ENCODE measurements around the gene VPS13D.
A peak's percentile ranks its signal among the peaks of the same experiment; 100 is the strongest.
"Not testable (repeated sequence)": the region's sequence is repeated elsewhere in the genome, so short reads cannot be mapped to it uniquely, and the experiment has no call there.

The VPS13D gene

DNA sequence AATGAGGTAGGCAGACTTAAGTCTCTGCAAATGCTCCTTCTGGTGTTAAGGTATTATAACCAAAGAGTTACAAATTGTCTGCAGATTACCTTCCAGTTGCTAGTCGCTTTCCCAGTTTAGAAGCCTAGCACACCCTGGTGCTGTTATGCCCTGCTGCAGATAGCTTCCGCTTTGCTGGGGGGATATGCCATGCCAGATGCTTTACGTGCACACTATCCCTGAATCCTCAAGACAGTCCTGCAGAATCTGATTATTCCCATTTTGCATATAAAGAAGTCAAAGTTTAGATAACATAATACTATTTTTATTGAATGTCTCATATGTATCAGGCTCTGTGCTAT, 221.7 kb downstream of the VPS13D start:
- DNase-seq (ENCODE audit: low spot score), result no peak

DNA sequence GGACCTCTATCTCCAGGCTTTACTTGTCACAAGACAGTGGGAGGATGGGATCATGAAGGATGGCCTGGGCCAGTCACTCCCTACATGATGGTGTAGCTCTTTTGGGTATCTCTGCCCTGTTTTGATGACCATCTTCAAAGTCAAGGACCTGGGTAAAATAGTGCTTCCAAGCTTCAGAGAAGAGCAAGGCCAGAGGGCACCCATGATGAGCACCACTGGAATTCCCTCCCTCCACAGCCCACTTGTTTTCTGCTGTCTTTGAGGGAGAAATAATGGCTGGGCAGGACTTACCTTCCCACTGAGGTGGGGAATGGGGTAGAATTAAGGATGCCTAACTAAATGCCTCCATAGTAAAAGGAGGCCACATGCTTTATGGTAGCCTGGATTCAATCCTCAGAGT, 222.4 kb downstream of the VPS13D start:
- DNase-seq (ENCODE audit: low spot score), result no peak

DNA sequence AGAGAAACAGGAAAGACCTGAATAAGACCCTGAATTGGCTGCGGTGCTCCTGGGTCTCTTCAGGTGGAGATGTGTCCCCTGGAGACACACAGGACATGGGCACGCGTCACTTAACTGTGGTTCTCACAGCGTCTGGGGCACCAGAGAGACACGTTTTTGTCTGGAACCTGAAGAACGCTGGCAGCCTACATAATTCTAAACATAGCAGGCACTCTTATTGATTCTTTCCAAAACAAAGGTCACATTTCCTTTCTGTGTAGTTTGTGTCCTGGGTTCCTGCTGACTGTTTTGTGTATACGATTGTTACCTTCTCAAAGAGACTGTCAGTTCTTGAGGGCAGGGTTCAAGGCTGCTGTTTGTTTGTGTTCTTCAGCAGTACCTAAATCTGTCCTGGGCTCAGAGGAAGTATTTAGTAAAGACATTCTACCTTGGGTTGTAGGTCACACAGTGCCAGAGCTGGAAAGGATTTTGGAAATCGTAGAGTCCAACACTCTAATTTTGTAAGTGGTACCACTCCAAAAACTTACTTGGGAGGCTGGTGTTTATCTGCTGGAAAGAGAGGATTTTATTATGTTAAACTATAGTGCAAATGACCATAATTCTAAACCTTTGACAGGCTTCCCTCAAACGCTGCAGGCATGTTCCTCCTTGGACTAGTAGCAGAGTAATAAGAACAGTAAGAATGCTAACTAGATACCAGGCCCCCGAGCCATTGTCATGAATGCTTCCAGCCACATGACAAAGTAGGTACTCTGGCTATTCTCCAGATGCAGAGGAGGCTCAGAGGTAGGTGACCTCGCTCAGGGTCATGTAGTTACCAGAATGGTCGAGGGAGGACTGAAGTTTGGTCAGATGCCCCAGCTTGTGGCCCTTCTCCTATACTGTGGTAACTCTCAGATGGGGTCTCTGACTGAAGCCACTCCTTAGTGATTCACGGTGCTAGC, 223.8 kb downstream of the VPS13D start:
- peak; percentile 30 for DNase-seq (ENCODE audit: low spot score)

DNA sequence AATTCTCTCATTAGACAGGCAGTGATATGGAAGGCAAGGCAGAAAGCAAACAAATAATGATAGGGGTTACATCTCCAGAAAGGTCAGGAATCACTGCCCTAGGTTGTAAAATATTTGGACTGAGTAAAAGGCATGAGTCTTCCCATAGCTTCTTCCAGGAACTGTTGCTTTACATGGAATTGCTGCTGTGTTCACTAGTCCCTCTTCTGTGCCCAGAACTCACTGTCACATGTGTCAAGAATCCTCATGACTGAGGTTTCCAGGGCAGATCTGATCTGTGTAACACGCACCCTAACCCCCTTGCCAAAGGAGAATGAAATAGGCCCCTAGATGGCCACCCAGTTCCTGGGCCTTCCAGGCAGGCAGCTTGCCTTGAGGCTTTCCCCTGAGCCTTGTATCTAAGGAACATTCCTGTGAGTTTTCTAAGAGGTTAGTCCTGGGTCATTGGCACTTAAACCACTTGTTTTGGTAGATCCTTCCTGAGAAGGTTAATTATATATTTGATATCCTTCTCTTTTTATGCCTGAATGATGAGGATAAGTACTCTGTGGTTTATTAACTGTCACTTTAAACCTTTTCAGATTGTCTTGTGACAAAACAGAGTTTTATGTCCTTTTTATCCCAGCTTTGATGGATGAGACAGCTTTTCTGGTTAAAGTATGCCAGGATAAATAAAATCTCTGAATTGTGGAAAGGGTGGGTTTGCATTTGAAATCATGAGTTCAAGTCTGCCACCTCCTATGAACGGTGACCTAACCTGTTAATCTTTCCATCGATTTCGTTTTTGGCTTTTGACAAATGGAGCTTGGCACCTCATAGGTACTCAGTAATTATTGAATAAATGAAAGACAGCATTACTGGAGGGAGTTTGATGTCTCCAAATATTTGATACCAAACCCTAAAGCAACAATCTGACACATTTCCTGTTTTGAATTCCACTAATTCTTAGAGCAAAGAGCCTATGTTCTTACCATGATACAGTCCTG, 224.9 kb downstream of the VPS13D start:
- DNase-seq (ENCODE audit: low spot score), result no peak

DNA sequence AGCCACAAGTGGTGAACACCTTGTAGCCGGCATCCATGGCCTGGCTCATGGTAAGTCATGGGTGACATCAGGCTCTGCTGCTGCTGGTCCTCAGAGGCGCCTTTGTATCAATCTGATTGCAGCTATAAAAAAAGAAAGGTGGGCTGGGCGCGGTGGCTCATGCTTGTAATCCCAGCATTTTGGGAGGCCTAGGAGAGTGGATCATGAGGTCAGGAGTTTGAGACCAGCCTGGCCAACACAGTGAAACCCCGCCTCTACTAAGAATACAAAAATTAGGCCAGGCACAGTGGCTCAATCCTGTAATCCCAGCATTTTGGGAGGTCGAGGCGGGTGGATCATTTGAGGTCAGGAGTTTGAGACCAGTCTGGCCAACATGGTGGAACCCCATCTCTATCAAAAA, 226.3 kb downstream of the VPS13D start:
- DNase-seq (ENCODE audit: low spot score), result not testable (repeated sequence)

DNA sequence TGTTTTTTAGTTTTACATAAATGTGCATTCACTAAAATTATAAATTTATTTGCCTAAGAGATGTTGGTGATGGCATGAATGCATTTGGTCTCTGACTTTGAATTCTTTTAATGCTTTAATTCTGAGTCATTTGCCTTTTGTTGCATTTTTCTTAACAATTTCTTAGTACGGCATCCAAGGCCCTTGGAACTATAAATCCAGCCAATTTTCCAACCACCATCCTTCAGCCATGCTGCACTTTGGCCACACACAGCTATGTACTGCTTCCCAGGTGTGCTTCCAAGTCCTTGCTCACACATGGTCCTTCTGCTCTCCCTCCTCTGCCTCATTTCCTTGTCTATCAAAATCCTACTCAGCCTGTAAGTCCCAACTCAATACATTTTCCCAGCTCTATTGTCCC, 227.1 kb downstream of the VPS13D start:
- no peak for DNase-seq (ENCODE audit: low spot score)

DNA sequence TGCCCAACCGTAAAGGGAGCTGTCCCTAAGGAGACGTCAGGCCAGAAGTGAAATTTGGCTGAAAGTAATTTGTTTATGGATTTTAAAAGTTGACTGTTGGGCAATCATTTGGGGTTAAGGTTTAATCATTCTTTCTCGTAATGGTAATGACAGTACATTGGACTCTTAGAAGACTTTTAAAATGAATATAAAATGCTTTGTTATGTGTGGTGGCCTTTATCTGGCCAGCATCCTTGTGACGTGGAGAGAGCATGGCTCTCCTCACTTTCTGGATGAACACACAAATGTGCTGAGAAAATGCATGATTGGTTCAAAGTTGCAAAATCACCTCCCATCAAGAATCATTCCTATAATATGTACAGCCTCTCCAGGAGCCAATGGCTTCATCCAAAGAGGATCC, 227.9 kb downstream of the VPS13D start:
- DNase-seq (ENCODE audit: low spot score), result no peak

DNA sequence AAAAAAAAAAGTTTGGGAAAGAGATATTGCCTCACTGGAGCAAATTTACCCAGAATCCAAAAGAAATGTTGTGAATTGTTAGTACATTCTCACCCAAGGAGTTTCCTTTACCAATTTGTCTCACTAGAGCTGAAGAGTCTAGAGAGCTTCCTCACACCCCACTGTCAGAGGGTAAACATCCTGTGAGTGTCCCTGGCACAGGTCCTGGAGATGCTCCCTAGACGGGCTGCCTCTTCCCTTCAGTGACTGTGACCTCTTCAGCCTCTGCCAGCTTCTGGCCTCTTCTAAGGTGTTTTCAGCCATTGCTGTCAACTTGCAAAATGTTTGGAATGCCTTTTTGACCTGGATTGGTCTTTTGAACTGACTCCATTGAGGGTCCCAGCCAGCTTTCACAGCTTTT, 228.7 kb downstream of the VPS13D start:
- no peak for DNase-seq (ENCODE audit: low spot score)

DNA sequence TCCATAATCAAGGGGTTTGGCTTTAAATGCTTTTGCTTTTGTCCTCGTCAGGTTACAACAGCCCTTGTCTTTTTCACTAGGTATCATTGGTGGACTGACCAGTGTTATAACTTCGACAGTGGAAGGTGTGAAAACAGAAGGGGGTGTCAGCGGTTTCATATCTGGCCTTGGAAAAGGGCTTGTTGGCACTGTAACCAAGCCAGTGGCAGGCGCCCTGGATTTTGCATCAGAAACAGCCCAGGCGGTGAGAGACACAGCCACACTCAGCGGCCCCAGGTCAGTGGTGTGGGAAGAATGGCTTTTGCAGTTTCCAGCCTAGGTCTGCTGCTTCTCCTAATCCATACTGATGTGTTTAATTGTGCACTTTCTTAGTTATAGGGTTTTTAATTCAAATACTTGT, 230.3 kb downstream of the VPS13D start:
- no peak for DNase-seq (ENCODE audit: low spot score)

DNA sequence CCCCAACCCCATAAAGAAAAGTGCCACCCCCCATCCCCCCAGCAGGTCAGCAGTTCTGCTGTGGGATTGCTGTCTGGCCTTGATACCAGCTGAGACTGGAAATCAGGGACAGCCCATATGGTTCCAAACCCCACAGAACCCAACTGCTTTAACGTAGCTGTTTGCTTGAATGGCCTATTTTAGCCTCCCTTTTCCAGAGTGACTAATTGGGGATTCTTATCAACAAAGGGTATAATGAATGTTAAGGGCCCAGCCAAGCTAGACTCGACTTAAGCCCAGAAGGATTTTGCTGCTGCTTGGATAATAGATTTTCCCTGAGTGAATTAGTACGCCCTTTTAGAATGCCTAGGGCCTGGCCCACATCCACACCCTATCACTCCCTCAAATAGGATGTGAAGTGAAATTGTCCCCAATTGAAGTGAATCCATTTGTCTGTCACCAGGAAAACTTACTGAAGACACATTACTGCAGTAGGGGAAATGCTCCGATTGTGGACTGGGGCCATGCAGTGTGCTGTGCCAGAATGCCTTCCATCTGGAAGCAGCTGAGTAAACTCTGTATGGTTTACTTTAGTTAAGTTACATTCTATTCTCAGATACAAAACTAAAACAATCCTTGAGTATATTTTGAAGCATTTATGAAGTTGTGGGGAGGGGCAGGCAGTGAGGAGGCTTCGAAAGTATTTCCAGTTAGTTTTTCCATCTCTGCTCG, 231.2 kb downstream of the VPS13D start:
- DNase-seq (ENCODE audit: low spot score), result no peak

DNA sequence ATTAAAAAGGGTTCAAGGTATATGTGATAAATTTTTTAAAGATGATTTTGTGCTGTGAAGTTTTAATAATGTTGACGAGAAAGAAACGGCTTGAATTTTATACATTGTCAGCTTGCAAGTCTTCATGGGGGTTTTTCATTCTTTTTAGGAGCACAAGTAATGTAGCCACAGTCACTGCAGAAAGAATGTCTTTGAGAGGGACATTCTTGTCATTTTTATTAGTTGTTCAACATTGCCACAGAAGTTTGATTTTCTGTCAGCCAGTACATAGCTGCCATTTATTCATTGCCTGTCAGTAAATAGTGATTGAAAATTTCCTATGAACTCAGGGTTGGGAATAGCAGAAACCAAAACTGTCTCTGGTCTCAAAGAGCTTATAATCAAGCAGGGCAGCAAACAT, 231.9 kb downstream of the VPS13D start:
- no peak for DNase-seq (ENCODE audit: low spot score)

DNA sequence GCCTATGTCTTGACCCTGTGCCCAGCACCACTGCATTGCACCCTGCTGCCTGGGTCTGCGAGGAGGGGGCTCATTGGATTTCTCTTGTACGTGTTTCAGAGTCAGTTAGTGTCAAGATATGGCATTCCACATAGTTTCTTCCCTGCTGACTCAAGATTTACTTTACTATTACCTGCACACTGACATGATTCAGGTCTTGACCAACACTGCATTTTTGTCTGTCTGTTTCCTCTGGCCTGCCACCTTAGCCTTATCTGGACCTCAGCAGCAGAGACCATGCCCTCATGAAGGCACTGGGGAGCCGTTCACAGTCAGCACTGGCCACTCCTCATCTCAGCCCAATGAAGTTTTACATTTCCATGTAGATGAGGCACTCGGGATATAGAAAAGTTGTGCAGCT, 232.8 kb downstream of the VPS13D start:
- no peak for DNase-seq (ENCODE audit: low spot score)

DNA sequence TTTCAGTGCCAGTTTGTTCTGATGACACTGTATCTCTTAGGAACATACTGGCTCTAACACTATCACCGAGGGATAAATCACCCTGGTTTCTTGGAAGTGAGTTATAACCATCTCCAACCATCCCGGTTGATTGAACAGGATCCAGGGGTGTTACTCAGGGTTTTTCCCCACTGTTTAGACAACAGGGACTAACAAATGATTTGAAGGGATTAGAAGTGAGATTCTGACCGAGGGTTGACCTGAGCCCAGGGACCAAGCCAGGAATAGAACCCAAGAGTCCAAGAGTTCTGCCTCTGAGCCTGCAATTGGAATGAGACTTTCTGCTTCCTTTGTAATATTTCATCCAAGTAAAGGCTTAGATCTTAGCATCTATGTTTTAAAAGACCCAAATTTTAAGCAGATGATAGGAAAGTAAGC, 234.2 kb downstream of the VPS13D start:
- DNase-seq (ENCODE audit: low spot score), result no peak

DNA sequence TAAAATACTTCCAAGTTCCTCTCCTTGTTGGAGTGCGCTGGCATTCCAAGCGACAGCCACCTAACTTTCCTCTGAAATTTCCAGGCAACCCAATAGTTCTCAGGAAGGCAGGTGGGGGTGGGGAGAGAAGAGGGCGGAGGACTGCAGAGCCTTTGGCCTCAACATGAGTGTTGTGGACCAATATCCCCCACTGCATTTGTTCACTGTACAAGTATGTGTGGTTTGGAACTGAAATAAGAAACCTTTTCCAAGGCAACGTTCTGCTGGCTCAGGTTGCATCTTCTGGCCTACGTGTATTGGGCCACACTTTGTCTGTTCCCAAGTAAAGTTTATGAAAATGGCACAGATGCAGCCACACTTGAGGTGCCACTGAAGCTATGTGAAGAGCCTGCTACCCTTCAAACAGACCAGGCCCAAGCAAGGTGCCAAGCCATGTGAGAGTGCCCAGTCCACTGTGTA, 234.8 kb downstream of the VPS13D start:
- DNase-seq (ENCODE audit: low spot score), result no peak

DNA sequence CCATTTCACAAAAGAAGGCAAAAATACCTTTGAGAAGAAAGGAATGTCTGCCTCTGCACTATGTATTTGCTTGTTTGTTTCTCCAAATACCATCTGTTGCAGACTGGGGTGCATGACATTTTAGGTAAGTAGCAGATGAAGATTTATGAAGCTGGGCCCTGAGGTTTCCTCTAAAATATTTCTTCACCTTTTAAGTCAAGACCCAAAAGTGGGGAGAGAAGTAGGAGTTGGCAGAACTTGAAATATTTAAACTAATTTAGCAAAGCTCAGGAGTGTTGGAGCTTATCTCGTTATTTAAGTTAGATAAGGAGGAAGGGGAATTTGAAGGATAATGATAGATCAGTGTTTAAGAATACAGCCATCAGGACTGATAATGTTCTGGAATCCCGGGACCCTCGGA, 235.3 kb downstream of the VPS13D start:
- no peak for DNase-seq (ENCODE audit: low spot score)

DNA sequence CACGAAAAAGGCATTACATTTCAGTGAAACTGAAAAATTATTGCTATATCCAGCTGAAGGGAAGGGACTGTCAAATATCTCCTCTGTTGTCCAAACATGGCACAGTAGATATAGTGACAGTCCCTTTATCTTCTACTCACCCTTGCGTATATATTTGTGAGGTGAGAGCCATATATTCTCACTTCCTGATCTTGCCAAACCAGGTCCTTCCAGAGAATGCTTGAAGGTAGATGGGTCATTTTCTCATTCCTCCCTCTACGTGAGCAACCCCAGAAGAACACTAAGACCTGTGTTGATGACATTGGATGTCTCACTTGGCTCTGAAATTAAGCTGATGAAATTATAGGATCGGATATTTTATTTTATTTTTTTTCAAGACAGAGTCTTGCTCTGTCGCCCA, 237.0 kb downstream of the VPS13D start:
- DNase-seq (ENCODE audit: low spot score), result no peak

DNA sequence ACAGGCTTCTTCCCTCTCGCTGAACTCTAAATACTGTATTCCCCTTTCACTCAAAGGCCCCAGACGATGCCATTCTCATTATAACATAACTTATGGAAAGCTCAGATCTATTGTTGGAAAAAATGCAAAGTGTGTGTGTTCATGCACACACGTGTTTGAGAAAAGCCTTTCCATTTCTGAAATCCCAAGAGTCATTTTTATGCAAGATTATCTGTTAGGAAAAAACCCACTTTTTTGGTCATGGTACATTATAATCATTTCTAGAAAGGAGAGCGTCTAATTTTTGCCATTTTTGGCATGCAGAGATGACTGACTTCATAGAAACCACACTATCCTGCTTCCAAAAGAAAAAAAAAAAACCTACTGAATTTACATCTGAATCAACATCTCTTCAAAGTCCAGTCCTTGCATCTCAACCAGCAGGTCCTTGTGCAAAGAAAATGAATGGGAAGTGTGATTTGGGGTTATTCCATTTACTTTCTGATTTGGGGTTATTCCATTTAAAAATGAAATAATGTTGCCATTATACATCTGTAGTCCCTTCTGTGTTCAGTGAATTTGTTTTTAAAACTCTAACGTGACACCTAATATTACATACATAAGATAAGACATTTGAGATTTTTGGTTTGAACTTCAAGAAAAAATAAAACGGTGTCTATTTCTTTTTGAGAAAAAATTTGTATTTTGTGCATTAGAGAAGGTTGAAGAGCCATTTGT, 237.9 kb downstream of the VPS13D start:
- DNase-seq (ENCODE audit: low spot score), result no peak

DNA sequence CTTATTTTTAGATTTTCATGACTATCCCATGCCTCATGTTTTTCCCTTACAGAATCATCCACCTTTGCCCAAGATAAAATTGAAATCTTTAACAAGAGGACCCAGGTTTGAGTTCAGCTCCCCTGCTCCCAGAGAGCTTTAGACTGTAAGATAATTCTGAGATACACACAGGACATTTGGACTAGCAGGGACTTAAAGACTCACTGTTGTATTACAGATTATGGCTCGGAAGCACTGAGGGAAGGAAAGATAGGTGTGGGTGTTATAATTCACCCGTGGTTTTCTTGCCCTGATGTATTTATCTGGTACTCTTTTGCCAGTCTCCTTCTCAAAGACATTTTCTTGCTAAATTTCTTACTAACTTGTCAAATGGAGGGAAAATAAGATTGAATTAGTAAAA, 238.5 kb downstream of the VPS13D start:
- no peak for DNase-seq (ENCODE audit: low spot score)

DNA sequence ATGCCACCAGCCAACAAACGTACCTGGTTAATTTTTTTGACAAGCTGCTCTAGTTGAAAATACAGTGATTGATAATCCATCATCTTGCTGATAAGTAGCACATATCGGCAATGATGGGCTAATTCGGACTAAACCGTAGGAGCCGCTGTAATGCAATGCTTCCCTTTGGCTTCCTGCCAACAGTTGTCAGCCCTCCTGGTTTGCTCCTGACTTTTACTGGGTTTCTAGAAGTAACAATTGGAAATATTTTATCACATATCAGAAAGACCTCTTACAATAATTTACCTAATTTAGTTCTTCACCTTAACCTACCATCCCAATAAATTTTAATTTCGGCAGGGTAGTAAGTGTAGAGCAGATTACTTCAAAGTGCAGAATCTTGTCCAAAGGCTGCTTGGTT, 239.7 kb downstream of the VPS13D start:
- DNase-seq (ENCODE audit: low spot score), result no peak

DNA sequence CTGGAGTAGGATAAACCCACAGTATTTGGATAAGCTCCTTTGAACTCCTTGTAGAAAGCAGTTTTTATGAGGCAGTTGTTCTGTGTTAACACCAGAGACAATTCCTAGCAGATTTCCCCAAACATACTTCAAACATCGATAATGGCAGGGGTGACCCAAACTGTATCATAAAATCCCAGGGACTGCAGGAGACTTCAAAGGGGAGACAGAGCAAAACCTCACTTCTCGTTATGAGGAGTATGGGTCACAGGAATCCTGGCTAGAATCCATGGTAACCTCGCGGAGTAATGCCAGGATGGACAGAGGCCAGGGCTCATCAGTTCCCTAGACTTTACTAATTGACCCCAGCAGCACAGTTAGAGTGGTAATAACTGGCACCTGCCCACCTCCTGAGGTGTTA, 240.2 kb downstream of the VPS13D start:
- DNase-seq (ENCODE audit: low spot score), result no peak

DNA sequence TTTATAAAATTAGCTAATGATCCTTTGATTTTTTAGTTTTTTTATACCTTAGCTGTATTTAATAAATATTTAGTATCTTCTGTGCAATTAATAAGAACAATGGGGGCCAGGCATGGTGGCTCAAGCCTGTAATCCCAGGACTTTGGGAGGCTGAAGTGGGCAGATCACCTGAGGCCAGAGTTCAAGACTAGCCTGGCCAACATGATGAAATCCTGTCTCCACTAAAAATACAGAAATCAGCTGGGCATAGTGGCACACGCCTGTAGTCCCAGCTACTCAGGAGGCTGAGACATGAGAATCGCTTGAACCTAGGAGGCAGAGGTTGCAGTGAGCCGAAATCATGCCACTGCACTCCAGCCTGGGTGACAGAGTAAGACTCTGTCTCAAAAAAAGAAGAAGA, 241.1 kb downstream of the VPS13D start:
- not testable (repeated sequence) for DNase-seq (ENCODE audit: low spot score)
